Osteocyte (in vitro differentiated cells): ENCODE measurements around the gene CCNYL1. TPM values are rescaled to one million over a fixed set of nuclear protein-coding genes. Genes with fewer than 3 reads are reported as not detected.

Experiments
- DNase-seq: peaks from one replicate; pipeline ENCODE4 v3.0.0; 2021; ENCODE audit warnings: mixed read lengths; ENCODE audit not compliant: unreplicated experiment; ENCODE audit errors: extremely low spot score
- H3K27ac Mint-ChIP-seq: one replicate; pipeline ENCODE4 v1.8.0; 2021; ENCODE audit warnings: mild to moderate bottlenecking, mixed read lengths; ENCODE audit not compliant: unreplicated experiment
- H3K27me3 Mint-ChIP-seq: one replicate; pipeline ENCODE4 v1.8.0; 2021; ENCODE audit warnings: mixed read lengths; ENCODE audit not compliant: unreplicated experiment
- H3K36me3 Mint-ChIP-seq: one replicate; pipeline ENCODE4 v1.8.0; 2021; ENCODE audit warnings: mixed read lengths; ENCODE audit not compliant: unreplicated experiment
- H3K4me1 Mint-ChIP-seq: one replicate; pipeline ENCODE4 v1.8.0; 2021; ENCODE audit warnings: mixed read lengths; ENCODE audit not compliant: unreplicated experiment
- H3K4me3 Mint-ChIP-seq: one replicate; pipeline ENCODE4 v1.8.0; 2021; ENCODE audit warnings: mild to moderate bottlenecking, moderate library complexity, mixed read lengths; ENCODE audit not compliant: unreplicated experiment
- H3K9me3 Mint-ChIP-seq: one replicate; pipeline ENCODE4 v1.8.0; 2021; ENCODE audit warnings: mixed read lengths; ENCODE audit not compliant: unreplicated experiment
- CTCF ChIP-seq: fragments of 200-600 bp; sonication (generic); IDR thresholded peaks from 2 replicates; pipeline ENCODE4 v1.5.0; 2021; ENCODE audit warnings: antibody characterized with exemption, mild to moderate bottlenecking, moderate library complexity
- total RNA-seq: library from RNA; stranded (reverse); gene quantifications from 2 replicates; pipeline ENCODE4 v1.2.1, GENCODE V29; 2021

The CCNYL1 gene
- total RNA-seq, 1 donor from 2014 or later = 16.8 TPM

GRCh38 chr2:207746131-207746530 lies 34.7 kb downstream of the CCNYL1 start:
- no peak overlapping the region for H3K27ac Mint-ChIP-seq
- no peaks in the 10 kb centered on the region for H3K4me1 Mint-ChIP-seq
- TF ChIP-seq CTCF = peak; percentile 94
- H3K4me3 Mint-ChIP-seq = no peak overlapping the region
- H3K36me3 Mint-ChIP-seq = peaks cover 2% of the 10 kb centered on the region
- H3K9me3 Mint-ChIP-seq = no peaks in the 10 kb centered on the region
- no peaks in the 10 kb centered on the region for H3K27me3 Mint-ChIP-seq
- no peak for DNase-seq

DNA sequence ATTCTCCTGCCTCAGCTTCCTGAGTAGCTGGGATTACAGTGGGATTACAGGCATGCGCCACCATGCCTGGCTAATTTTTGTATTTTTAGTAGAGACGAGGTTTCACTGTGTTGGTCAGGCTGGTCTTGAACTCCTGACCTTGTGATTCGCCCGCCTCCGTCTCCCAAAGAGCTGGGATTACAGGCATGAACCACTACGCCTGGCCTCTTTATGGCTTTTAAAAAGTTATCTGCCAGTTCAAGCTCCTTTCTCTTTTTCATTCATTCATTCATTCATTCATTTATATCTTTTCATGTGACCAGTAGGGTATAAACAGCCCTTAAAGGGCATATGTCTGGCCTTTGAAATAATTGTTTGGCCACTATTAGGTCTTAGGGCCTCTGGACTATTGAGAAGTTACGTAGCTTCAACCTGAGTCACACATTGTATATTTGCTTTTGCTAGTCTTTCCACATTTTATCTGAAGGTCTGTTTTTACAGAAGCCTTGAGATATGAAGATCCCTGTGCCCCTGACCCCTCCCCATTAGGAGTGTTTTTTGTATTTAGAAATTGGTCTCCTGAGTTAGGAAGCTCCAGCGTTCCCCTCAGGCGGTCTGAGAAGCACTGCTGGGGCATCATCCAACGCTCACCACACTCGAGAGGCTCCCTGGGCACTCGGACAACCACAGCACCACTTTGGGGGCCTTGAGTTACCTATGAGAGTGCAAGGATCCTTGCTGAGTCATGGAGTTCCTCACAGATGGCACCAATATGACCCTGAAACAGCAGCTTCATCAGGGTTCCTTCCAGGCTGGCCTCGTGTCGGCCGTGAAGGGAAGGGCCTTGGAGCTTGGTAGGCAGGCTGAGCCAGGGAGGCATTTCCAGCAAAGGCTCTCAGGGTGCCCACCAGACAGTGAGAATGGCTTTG lies 36.5 kb downstream of the CCNYL1 start:
- no peaks in the 10 kb centered on the region for H3K4me1 Mint-ChIP-seq
- no peak for DNase-seq
- no peak overlapping the region for H3K27ac Mint-ChIP-seq
- H3K9me3 Mint-ChIP-seq = no peaks in the 10 kb centered on the region
- no peaks in the 10 kb centered on the region for H3K27me3 Mint-ChIP-seq
- H3K36me3 Mint-ChIP-seq = peaks cover 2% of the 10 kb centered on the region
- no peak overlapping the region for H3K4me3 Mint-ChIP-seq
- TF ChIP-seq CTCF = no peak

DNA sequence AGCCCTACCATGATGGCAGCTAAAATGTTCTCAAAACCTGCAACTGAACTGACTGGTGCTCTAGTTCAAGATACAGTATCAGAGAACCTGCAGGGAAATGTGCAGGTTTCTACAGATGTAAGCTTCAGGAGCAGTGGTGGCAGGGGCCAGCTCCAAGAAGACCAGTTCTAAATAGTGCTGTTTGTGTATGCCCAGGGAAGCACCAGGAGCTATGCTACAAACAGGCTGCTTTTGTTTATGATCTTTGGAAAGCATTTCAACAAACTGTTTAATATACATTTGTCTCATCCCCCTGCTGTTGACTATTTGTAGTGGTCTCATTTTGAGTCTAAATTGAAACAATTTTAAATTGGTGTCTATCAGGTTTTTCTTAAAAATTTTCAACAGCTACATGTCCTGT lies 37.6 kb downstream of the CCNYL1 start:
- TF ChIP-seq CTCF = no peak
- Mint-ChIP-seq H3K4me3 (no peak overlapping the region), H3K4me1 (no peaks in the 10 kb centered on the region), H3K9me3 (no peaks in the 10 kb centered on the region), H3K36me3 (peaks cover 4% of the 10 kb centered on the region), H3K27ac (no peak overlapping the region), H3K27me3 (no peaks in the 10 kb centered on the region)
- DNase-seq = no peak

DNA sequence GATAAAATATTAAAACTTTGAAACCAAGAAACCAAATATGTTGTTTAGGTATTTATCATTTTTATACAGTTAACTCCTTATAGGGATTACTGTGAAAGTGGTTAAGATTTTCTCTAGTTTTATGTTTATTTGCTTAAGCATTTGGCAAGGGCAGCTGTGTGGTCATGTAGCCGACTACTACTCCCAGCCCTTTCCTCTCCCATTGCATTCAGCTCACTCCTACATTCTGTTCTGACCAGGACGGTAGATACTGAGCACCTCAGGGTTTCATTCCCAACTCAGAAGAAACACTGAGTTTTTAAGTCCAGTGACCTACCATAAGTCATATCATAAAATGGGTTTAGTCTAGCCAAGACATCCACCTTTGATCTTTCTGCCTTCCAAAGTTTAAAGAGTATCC lies 38.4 kb downstream of the CCNYL1 start:
- no peak overlapping the region for H3K4me3 Mint-ChIP-seq
- H3K4me1 Mint-ChIP-seq = no peaks in the 10 kb centered on the region
- no peak overlapping the region for H3K27ac Mint-ChIP-seq
- no peaks in the 10 kb centered on the region for H3K27me3 Mint-ChIP-seq
- TF ChIP-seq CTCF = no peak
- peaks cover 4% of the 10 kb centered on the region for H3K36me3 Mint-ChIP-seq
- DNase-seq = no peak
- no peaks in the 10 kb centered on the region for H3K9me3 Mint-ChIP-seq

DNA sequence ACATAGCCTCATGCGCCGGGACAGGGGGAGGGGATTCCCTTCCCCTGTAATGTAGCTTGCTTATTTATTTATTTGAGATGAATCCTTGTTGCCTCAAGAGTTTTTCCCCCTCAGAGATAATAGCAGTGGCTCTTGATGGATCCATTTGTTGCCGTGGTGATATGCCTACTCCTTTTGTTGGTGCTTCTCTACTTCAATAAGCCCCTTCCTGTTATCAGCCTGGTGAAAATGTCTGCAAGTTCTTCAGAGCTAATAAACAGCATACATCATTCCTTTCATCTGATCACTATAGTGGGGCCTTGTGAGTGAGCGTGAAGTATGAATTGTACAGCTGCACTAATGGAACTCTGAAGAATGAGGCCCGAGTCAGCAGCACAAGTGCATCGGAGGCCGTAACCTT lies 38.9 kb downstream of the CCNYL1 start:
- Mint-ChIP-seq H3K4me3 (no peak overlapping the region), H3K27me3 (no peaks in the 10 kb centered on the region), H3K9me3 (no peaks in the 10 kb centered on the region), H3K27ac (no peak overlapping the region), H3K4me1 (no peaks in the 10 kb centered on the region), H3K36me3 (peaks cover 4% of the 10 kb centered on the region)
- no peak for DNase-seq
- no peak for TF ChIP-seq CTCF
